ENCODE measurements around the gene KIAA1217. TPM values are rescaled to one million over a fixed set of nuclear protein-coding genes. Genes with fewer than 3 reads are reported as not detected.

The KIAA1217 gene
- total and polyA plus RNA-seq, 9 of the 15 experiments (the other 6 are each of a cell fraction or from before 2014, with no cell fraction given) = 0.04 TPM; not detected in 8

DNA sequence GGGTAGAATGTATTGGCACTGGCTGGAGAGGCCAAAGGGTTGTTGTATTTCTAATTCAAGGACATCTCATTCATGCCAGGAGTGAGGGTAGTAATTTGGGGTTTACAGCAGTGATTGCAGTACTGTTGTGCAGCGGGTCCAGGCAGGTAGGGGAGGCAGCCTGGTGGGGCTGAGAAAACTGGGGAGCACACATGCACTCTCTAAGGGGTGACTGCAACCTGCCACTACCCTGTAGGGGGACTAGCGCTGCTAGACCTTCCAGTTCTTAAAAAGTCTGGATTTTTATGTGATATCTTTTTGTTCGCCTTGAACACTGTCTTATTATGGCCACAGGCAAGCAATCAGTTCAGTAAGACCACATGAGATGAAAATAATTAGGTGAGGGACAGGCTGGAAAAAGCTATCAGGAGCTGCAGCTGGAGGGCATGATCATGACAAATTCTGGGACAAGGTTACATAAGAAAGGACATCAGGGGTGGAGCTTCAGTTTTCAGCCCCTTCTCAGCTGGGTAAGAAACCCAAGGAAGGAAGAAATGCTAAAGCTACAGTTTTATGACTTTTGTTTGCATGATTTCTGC, 365.7 kb downstream of the KIAA1217 start (continued):
- no peak for TF ChIP-seq ZNF586 (CRISPR knock-in tag; conservative IDR thresholded peaks at IDR 0.05)
- TF ChIP-seq, protein P1, sequence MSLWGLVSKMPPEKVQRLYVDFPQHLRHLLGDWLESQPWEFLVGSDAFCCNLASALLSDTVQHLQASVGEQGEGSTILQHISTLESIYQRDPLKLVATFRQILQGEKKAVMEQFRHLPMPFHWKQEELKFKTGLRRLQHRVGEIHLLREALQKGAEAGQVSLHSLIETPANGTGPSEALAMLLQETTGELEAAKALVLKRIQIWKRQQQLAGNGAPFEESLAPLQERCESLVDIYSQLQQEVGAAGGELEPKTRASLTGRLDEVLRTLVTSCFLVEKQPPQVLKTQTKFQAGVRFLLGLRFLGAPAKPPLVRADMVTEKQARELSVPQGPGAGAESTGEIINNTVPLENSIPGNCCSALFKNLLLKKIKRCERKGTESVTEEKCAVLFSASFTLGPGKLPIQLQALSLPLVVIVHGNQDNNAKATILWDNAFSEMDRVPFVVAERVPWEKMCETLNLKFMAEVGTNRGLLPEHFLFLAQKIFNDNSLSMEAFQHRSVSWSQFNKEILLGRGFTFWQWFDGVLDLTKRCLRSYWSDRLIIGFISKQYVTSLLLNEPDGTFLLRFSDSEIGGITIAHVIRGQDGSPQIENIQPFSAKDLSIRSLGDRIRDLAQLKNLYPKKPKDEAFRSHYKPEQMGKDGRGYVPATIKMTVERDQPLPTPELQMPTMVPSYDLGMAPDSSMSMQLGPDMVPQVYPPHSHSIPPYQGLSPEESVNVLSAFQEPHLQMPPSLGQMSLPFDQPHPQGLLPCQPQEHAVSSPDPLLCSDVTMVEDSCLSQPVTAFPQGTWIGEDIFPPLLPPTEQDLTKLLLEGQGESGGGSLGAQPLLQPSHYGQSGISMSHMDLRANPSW (CRISPR knock-in tag; IDR thresholded peaks at IDR 0.05) = no peak
- TF ChIP-seq XRCC4 (IDR thresholded peaks at IDR 0.05; ENCODE audit: extremely low read depth, insufficient read depth, insufficient read length) = no peak
- peak; percentile 50 for TF ChIP-seq SMARCA4 (IDR thresholded peaks at IDR 0.05)
- TF ChIP-seq CHCHD3 (CRISPR knock-in tag; IDR thresholded peaks at IDR 0.05) = no peak
- TF ChIP-seq HDGF (IDR thresholded peaks at IDR 0.05) = no peak
- no peak for TF ChIP-seq TAF1 (IDR thresholded peaks at IDR 0.05; ENCODE audit: control insufficient read depth, extremely low read depth, insufficient read depth, low read length, severe bottlenecking)
- TF ChIP-seq E4F1 (CRISPR knock-in tag; IDR thresholded peaks at IDR 0.05; ENCODE audit: borderline replicate concordance) = no peak
- TF ChIP-seq ARID1B (IDR thresholded peaks at IDR 0.05) = peak; percentile 69
- TF ChIP-seq PURB (CRISPR knock-in tag; IDR thresholded peaks at IDR 0.05; ENCODE audit: low read depth) = no peak
- no peak for TF ChIP-seq HOMEZ (CRISPR knock-in tag; IDR thresholded peaks at IDR 0.05)
- TF ChIP-seq PKNOX1 (IDR thresholded peaks at IDR 0.05) = peak; percentile 63
- TF ChIP-seq DPF2 (IDR thresholded peaks at IDR 0.05) = peak; percentile 36; the same call in 1 of the 2 replicates
- TF ChIP-seq EWSR1 (IDR thresholded peaks at IDR 0.05; ENCODE audit: borderline replicate concordance, low read depth, partially characterized antibody) = no peak
- peak; percentile 51; the same call in 1 of the 2 replicates for TF ChIP-seq ATF3 (IDR thresholded peaks at IDR 0.05)
- no peak for TF ChIP-seq ATF3 (CRISPR knock-in tag; conservative IDR thresholded peaks at IDR 0.05)
- no peak for TF ChIP-seq ZNF75A (CRISPR knock-in tag; IDR thresholded peaks at IDR 0.05)
- peak; percentile 35; the same call in 1 of the 2 replicates for TF ChIP-seq FOSL1 (tag; conservative IDR thresholded peaks at IDR 0.05)
- TF ChIP-seq FUS (optimal IDR thresholded peaks at IDR 0.05; ENCODE audit: low read depth, low read length) = no peak
- no peak for TF ChIP-seq XRCC3 (IDR thresholded peaks at IDR 0.05)
- TF ChIP-seq NCOR1 (IDR thresholded peaks at IDR 0.05) = peak; percentile 19; the same call in 1 of the 2 replicates
- peak; percentile 74 for TF ChIP-seq TCF3 (CRISPR knock-in tag; IDR thresholded peaks at IDR 0.05)
